Activated CD4-positive, alpha-beta T cell treated with anti-CD3 and anti-CD28 coated beads, Interleukin-2, amount 50 U/mL, for 16 hours (primary cell): ENCODE measurements around the gene HSD3B7.

Experiments
- DNase-seq: peaks from one replicate; pipeline ENCODE4 v3.0.0-alpha.2; 2020

HSD3B7 gene

DNA sequence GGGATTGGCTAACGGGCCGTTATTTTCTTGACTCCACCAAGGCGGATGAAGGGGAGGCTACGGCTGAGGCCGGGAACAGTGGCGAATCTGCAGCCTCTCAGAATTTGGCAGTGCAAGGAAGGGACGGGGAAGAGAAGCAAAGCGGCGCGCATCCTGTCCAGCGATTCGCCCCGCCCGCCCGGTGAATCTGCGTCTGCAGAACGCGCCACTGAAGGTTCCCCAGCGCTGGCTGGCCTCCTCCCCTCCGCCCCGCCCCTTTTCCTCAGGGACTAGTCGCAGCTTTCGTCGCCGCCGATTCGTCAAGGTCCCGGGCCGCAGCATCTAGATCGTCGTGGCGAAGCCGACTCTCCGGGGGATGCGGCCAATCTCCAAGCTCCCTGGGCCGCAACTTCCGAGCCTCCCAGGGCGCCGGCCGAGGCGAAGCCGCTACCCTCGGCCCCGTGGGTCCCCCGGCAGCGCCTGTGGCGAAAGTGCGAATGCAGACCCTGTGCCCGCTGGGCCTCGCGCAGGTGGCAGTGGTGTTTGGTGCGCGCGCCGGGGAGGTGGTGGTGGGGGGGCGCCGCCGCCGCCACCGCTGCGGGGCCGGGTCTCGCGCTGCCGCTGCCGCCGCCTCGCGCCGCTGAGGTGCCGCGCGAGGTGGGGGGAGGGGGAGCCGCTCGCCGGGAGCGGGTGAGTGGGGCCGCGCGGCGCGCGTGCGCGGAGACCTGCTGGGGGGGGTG is 27.4 kb upstream of the HSD3B7 start, which contains the start of gene SETD1A:
SETD1A (plus strand) TSS at position 299 of the 719 bp plus-strand sequence. CDS start 978 bp downstream, outside the sequence.
- DNase-seq, result peak; percentile 95

DNA sequence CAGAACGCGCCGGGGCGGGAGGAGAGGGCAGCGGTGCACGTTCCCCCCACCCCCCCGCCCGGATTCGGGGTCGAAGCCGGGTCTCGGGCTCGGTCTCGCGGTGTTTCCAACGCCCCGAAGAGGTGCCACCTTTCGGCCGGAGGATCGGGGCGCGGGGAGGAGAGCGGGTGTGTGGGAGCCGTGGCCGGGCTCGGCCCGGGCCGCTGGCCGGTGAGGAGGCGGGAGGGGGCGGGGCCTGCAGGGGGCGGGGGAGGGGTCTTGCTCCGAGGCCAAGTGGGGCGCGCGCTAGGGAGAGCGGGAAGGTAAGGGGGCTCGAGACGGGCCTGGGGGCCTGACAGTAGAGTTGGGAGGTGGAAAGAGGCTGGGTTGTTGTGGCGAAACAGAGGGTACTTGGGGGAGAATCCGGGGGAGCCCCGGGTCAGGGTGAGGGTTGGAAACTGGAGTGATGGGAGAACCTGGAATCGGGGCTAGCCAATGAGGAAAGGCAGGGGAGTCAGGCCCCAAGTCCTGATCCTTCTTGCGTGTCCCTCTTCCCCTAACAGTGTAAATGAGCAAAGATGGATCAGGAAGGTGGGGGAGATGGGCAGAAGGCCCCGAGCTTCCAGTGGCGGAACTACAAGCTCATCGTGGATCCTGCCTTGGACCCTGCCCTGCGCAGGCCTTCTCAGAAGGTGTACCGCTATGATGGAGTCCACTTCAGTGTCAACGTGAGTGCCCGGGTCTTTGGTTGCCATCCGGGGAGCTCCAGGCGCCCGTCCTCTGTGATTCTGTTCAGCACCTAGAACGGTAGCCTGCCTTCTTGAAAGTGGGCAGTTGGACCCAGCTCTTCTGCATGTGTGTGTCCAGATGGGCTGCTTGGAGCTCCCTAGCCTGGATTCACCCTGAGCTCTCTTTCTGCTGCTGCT is 26.6 kb upstream of the HSD3B7 start:
- peak; percentile 42 for DNase-seq

DNA sequence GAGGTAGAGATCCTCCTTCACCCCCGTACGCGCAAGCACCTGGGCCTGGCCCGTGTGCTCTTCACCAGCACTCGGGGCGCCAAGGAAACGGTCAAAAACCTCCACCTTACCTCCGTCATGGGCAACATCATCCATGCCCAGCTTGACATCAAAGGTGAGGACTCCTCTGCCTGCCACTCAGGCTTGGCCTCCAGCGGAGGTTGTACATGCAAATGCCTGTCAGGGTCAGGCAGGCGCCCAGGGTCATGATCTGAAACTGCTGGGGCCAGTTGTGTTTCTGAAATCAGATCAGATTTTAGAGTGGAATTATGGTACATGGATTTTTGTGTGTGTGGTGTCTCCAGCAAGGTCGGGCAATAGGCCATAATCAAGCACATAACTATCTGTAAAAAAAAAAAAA is 23.6 kb upstream of the HSD3B7 start:
- DNase-seq, result no peak

DNA sequence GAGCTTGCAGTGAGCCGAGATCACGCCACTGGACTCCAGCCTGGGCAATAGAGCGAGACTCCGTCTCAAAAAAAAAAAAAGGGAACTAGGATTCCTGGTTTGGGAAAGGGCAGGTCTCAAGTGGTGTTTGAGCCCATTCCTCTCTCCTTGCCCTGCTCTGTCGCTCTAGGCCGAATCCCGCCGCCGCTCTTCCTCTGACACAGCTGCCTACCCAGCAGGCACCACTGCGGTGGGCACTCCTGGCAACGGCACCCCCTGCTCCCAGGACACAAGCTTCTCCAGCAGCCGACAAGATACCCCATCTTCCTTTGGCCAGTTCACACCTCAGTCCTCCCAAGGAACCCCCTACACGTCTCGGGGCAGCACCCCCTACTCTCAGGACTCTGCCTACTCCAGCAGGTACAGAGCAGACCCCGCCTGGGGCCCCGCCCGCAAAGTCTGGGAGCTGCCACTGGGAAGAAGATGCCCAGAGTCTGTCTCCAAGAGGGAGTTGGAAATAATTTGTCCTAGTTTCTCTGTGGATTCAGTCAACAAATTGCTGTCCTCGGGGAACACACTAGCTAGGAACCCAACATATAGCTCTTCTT is 21.0 kb upstream of the HSD3B7 start:
- no peak for DNase-seq

DNA sequence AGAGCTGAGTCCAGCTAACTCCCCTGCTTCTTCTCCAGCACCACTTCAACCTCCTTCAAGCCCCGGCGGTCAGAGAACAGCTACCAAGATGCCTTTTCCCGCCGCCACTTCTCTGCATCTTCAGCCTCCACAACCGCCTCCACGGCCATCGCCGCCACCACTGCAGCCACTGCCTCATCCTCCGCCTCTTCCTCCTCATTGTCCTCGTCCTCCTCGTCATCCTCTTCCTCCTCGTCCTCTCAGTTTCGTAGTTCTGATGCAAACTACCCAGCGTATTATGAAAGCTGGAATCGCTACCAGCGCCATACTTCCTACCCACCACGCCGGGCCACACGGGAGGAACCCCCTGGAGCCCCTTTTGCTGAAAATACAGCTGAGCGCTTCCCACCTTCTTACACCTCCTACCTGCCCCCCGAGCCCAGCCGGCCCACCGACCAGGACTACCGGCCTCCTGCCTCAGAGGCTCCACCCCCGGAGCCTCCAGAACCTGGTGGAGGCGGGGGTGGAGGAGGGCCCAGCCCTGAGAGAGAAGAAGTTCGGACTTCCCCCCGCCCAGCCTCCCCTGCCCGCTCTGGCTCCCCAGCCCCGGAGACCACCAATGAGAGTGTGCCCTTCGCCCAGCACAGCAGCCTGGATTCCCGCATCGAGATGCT is 20.3 kb upstream of the HSD3B7 start:
- DNase-seq, result no peak

DNA sequence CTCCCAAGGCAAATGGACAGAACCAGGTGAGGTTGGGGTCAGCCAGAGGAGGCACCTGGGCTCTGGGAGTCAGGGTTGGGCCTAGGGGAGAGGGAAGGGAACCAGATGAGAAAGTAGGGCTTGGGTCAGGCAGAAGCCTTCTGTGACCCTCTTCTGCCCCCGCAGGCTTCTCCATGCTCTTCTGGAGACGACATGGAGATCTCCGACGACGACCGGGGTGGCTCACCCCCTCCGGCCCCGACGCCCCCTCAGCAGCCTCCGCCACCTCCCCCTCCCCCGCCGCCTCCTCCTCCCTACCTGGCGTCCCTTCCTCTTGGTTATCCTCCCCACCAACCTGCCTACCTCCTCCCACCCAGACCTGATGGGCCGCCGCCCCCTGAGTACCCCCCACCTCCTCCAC is 19.6 kb upstream of the HSD3B7 start:
- DNase-seq, result no peak

DNA sequence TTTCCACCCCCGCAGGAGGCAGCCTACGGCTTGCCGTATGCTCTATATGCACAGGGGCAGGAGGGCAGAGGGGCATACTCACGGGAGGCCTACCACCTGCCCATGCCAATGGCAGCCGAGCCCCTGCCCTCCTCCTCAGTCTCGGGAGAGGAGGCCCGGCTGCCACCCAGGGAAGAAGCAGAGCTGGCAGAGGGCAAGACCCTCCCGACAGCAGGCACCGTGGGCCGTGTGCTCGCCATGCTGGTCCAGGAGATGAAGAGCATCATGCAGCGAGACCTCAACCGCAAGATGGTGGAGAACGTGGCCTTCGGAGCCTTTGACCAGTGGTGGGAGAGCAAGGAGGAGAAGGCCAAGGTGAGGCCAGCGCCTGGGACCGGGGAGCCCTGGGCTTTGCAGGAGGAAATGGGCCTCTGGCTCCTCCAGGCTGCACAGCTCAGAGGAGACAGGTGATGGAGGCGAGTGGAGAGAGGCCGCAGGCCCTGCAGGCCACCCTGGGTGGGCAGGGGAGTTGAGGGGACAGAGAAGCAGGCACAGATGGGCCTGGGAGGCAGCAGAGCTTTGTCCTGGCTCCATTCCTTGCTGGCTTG is 18.9 kb upstream of the HSD3B7 start:
- DNase-seq, result no peak

DNA sequence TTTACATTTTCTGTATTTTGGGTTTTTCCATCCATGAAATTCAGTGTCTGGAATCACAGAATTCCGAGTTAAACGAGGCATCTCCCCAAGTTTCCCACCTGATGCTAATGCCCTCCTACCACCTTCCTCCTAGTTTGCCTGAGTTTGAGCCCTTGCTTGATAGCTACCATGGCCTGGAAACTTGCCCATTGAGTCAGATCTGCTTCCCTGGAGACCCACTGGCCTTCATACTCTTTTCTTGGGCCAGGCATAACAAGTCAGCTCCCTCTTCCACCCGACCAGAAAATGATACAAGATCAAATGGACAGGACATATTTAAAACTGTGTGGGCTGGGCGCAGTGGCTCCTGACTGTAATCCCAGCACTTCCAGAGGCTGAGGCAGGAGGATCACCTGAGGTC is 17.2 kb upstream of the HSD3B7 start:
- no peak for DNase-seq

DNA sequence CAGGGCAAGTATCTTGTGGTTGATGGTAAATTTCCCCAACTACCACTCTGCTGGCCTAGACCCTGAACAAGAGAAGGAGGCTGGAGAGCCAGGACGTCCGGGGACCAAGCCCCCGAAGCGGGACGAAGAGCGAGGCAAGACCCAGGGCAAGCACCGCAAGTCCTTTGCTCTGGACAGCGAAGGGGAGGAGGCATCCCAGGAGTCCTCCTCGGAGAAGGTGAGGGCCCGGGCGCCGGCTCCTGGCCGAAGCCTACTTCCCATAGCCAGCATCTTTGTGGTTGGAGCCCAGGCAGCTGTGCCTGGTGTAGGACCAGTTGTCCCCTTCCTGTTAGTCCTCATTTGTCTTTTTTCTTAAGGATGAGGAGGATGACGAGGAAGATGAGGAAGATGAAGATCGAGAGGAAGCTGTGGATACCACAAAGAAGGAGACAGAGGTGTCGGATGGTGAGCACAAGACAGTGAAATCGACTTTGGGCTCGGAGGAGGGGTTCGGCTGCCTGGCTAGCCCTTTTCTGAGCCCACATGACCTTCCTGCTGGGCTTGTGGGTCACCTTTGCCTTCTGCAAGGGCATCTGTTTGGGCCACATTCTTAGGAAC is 15.7 kb upstream of the HSD3B7 start:
- no peak for DNase-seq

DNA sequence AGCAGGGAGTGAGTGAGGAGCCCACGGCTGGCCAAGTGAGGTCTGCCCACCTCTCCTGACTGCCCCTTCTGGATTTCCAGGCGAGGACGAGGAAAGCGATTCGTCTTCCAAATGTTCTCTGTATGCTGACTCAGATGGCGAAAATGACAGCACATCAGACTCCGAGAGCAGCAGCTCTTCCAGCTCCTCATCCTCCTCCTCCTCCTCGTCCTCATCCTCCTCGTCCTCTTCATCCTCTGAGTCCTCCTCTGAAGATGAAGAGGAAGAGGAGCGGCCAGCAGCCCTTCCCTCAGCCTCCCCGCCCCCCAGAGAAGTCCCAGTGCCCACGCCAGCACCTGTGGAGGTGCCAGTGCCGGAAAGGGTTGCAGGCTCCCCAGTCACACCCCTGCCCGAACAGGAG is 13.7 kb upstream of the HSD3B7 start:
- no peak for DNase-seq

DNA sequence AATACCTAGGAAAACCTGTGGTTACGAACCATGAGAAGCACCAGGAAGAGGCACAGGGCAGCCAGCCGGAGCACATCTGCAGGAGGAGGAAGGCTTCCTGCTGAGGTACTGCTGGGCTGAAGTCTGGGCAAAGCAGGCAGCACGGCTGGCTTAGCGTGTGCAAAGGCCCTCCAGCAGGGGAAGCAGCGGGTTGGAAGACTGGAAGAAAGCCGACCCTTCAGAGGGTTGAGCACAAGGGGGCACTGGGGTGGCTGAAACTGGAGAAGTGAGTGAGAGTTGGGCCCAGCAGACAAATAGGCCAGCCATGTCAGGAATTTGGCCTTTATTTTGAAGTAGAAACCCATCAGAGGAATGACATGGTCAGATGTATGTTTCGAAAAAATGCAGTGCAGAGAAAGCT is 12.1 kb upstream of the HSD3B7 start:
- DNase-seq, result no peak

DNA sequence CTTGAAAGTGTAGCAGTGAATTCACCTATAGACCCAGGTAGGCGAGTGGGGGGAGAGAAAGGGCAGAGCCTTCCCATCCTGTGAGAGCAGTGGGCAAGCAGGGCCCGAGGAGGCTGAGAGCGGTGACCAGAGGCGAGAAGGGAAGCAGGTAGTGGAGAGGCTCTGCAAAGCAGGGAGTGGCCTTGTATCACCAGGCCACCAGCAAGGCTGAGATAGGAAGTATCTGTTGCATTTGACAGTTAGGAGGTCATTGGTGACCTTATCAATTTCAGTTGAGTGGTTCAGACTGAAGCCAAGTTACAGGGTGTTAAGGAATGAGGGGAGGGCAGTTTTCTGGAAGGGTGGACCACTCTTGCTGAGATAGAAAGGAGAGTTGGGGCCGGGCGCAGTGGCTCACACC is 10.7 kb upstream of the HSD3B7 start:
- no peak for DNase-seq

DNA sequence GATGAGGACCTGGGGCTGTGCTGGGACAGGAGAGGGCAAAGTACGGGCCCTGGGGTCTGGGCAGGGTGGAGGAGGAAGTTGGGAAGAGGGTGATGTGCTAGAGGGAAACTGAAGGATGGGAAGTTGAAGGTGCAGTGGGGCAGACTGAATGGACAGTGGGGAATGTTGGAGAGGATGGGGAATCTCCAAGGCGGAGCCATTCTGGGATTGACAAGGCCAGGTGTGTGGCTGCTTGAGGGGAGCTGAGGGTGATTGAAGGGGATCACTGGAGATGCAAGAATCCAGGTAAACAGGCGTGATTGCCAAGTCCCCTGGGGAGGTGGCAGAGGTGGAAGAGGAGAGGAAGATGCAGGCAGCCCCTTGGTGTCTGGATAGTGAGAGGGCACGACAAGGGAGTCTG is 8.5 kb upstream of the HSD3B7 start:
- no peak for DNase-seq

DNA sequence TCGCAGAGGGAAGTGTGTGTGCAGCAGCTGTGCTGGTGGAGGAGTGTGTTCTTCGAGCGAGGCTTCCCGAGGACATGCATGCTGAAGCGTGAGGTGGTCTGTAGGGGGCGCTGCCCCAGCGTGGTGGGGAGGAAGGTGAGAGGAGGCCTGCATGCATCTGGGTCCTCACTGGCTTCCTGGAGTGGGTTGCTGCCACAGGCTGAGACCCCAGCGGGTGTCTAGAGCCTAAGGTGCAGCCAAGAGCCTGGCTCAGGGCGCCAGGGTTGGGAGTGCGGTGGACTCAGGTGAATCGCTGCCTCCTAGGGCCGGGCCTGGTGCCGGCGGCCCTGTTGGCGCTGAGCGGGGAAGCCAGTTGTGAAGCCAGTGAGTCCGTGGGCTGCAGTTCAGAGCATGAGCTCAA is 7.5 kb upstream of the HSD3B7 start:
- peak; percentile 21 for DNase-seq

DNA sequence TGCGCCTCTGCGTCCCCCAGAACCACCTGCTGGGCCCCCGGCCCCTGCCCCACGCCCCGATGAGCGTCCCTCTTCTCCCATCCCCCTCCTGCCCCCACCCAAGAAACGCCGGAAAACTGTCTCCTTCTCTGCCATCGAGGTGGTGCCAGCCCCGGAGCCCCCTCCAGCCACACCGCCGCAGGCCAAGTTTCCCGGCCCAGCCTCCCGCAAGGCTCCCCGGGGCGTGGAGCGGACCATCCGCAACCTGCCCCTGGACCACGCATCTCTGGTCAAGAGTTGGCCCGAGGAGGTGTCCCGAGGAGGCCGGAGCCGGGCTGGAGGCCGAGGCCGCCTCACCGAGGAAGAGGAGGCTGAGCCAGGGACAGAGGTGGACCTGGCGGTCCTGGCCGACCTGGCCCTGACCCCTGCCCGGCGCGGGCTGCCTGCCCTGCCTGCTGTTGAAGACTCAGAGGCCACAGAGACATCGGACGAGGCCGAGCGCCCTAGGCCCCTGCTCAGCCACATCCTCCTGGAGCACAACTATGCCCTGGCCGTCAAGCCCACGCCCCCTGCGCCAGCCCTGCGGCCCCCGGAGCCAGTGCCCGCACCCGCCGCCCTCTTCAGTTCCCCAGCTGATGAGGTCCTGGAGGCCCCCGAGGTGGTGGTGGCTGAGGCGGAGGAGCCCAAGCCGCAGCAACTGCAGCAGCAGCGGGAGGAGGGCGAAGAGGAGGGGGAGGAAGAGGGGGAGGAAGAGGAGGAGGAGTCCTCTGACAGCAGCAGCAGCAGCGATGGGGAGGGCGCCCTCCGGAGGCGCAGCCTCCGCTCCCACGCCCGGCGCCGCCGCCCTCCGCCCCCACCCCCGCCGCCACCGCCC is 5.6 kb upstream of the HSD3B7 start:
- DNase-seq, result no peak

DNA sequence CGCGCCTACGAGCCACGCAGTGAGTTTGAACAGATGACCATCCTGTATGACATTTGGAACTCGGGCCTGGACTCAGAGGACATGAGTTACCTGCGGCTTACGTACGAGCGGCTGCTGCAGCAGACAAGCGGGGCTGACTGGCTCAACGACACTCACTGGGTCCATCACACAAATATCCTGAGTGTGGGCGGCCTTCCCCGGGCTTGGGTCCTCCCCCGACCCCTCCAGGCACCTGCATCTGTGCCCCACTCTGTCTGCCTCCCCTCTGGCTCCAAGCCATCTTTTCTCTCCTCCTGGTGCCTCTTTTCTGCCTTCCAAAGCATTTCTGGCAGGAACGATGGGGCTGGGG is 5.0 kb upstream of the HSD3B7 start:
- DNase-seq, result no peak

DNA sequence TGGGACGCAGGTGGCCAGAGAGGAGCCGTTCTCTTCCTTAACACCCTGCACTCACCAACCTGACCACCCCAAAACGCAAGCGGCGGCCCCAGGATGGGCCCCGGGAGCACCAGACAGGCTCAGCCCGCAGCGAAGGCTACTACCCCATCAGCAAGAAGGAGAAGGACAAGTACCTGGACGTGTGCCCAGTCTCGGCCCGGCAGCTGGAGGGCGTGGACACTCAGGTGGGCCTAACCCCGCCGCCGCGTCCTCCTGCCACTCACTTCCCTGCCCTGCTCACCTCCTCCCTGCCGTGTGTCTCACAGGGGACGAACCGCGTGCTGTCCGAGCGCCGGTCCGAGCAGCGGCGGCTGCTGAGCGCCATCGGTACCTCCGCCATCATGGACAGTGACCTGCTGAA is 4.6 kb upstream of the HSD3B7 start:
- DNase-seq, result no peak

DNA sequence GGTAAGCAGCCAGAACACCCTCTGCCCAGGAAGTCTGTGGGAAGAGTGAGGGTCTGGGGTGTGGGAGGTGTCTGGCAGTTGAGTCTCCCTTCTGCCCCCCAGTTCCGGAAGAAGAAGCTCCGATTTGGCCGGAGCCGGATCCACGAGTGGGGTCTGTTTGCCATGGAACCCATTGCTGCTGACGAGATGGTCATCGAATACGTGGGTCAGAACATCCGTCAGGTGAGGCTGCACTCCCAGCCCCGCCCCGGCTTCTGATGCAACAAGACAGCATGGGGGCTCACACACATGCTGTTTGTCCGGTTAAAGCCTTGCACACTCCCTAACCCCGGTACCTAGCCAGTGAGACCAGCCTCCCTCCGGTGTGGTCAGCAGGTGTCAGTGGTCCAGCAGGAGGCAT is 4.0 kb upstream of the HSD3B7 start:
- DNase-seq, result no peak

DNA sequence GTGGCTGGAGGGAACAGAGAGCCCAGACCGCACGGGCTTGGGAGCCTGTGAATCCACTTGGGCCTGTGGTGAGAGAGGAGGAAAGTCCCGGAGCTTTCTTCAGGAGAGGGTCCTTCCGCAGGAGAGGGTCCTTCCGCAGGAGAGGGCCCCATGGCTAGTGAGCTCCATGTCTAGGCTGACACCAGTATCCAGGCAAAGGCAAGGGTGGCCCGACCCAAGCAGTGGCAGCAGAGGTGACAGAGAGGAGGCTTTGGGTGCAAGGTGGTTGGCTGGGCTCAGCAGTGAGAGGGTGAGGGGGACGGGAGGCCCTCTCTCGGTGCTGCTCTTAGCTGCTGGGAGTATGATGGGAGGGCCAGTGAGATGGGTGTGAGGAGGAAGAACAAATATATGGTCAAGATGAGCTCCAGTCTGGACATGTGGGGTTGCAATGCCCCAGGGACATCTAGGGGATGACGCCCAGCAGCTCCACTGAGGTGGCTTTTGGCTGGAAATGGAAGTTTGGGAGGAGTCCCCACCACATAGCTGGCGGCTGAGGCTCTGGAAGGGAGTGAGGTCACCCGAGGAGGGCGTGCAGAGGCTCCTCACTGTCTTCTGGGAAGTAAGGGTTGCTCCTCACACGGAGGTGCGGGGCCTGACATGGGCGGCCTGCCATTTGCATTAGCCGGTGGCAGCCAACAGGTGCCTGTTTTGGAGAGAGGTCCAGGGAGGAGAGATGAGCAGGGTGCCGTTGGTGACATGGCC is 2.3 kb upstream of the HSD3B7 start:
- no peak for DNase-seq

DNA sequence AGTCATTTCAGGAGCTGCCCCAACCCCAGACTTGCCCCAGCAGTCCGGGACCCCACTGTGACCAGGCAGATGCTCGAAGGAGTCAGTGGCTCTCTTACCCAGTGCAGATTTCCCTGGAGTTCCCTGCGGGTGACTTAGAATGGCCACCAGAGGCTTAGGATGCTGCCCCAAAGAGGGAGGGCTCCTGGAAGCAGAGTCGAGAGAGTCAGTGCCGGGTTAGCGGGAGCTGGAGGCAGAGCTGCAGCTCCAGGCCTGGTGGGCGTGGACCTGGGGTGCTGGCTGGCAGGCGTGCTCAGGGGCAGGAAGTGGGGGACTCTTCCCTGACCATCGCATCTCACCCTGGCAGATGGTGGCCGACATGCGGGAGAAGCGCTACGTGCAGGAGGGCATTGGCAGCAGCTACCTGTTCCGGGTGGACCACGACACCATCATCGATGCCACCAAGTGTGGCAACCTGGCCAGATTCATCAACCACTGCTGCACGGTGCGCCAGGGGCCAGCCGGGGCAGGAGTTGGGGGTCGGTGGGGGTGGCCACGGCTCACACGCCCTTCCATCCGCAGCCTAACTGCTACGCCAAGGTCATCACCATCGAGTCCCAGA is 1.6 kb upstream of the HSD3B7 start:
- DNase-seq, result no peak
